ENCODE results near the gene DSCAM. TPM values are rescaled to one million over a fixed set of nuclear protein-coding genes. Genes with fewer than 3 reads are reported as not detected.

Gene DSCAM
- polyA plus RNA-seq, 1 experiment: not detected

- no peak overlapping the region for H3K4me3 ChIP-seq (ENCODE audit: low read depth, low read length)
- H3K9me3 ChIP-seq (ENCODE audit: control insufficient read depth, insufficient read depth, low read length): peaks cover 42% of the 10 kb centered on the region
- TF ChIP-seq CTCF (IDR thresholded peaks at IDR 0.05; ENCODE audit: low read depth, low read length): no peak
- ChIA-PET POLR2A (no interaction called here), CTCF (no interaction called here)
- DNase-seq (ENCODE audit: low read depth, low spot score): no peak
- no peaks in the 10 kb centered on the region for H3K27me3 ChIP-seq (ENCODE audit: control insufficient read depth, insufficient read depth, low read length)
- H3K27ac ChIP-seq (ENCODE audit: low read depth, low read length): no peak overlapping the region
These were observed 794.7 kb downstream of the DSCAM start for GRCh38 chr21:40052276-40052675.

- Histone ChIP-seq H3K27ac (ENCODE audit: low read depth, low read length) (no peak overlapping the region), H3K9me3 (ENCODE audit: control insufficient read depth, insufficient read depth, low read length) (peaks cover 42% of the 10 kb centered on the region), H3K4me3 (ENCODE audit: low read depth, low read length) (no peak overlapping the region), H3K27me3 (ENCODE audit: control insufficient read depth, insufficient read depth, low read length) (no peaks in the 10 kb centered on the region)
- ChIA-PET CTCF (no interaction called here), POLR2A (no interaction called here)
- DNase-seq (ENCODE audit: low read depth, low spot score): no peak
- no peak for TF ChIP-seq CTCF (IDR thresholded peaks at IDR 0.05; ENCODE audit: low read depth, low read length)
These were observed 795.2 kb downstream of the DSCAM start for GRCh38 chr21:40051801-40052200.

GRCh38 chr21:40049931-40050290 is 797.0 kb downstream of the DSCAM start:
- POLR2A ChIA-PET: no interaction called here
- DNase-seq (ENCODE audit: low read depth, low spot score): no peak
- no peak for TF ChIP-seq CTCF (IDR thresholded peaks at IDR 0.05; ENCODE audit: low read depth, low read length)
- Histone ChIP-seq H3K27ac (ENCODE audit: low read depth, low read length) (no peak overlapping the region), H3K9me3 (ENCODE audit: control insufficient read depth, insufficient read depth, low read length) (peaks cover 36% of the 10 kb centered on the region), H3K27me3 (ENCODE audit: control insufficient read depth, insufficient read depth, low read length) (no peaks in the 10 kb centered on the region), H3K4me3 (ENCODE audit: low read depth, low read length) (no peak overlapping the region)
- CTCF ChIA-PET: no interaction called here

GRCh38 chr21:40049031-40049930 is 797.7 kb downstream of the DSCAM start:
- POLR2A ChIA-PET: no interaction called here
- CTCF ChIA-PET: no interaction called here
- Histone ChIP-seq H3K27me3 (ENCODE audit: control insufficient read depth, insufficient read depth, low read length) (no peaks in the 10 kb centered on the region), H3K27ac (ENCODE audit: low read depth, low read length) (no peak overlapping the region), H3K4me3 (ENCODE audit: low read depth, low read length) (no peak overlapping the region), H3K9me3 (ENCODE audit: control insufficient read depth, insufficient read depth, low read length) (peaks cover 32% of the 10 kb centered on the region)
- no peak for TF ChIP-seq CTCF (IDR thresholded peaks at IDR 0.05; ENCODE audit: low read depth, low read length)
- no peak for DNase-seq (ENCODE audit: low read depth, low spot score)

GRCh38 chr21:40047993-40048730 is 798.8 kb downstream of the DSCAM start:
- Histone ChIP-seq H3K27me3 (ENCODE audit: control insufficient read depth, insufficient read depth, low read length) (no peaks in the 10 kb centered on the region), H3K27ac (ENCODE audit: low read depth, low read length) (no peak overlapping the region), H3K4me3 (ENCODE audit: low read depth, low read length) (no peak overlapping the region), H3K9me3 (ENCODE audit: control insufficient read depth, insufficient read depth, low read length) (peaks cover 35% of the 10 kb centered on the region)
- no peak for DNase-seq (ENCODE audit: low read depth, low spot score)
- TF ChIP-seq CTCF (IDR thresholded peaks at IDR 0.05; ENCODE audit: low read depth, low read length): no peak
- CTCF ChIA-PET: no interaction called here
- POLR2A ChIA-PET: no interaction called here
